Ectodermal cell (in vitro differentiated cells): ENCODE measurements around the gene KRT34.

ENCODE experiments used
- H3K27ac ChIP-seq: 2 replicates; pipeline ENCODE4 v1.7.0; 2013; ENCODE audit warnings: mild to moderate bottlenecking, low read depth, low read length; ENCODE audit not compliant: insufficient read depth, poor library complexity, severe bottlenecking
- H3K27me3 ChIP-seq: 2 replicates; pipeline ENCODE4 v1.7.0; 2013; ENCODE audit warnings: mild to moderate bottlenecking, low read length; ENCODE audit not compliant: insufficient read depth, control insufficient read depth, poor library complexity, severe bottlenecking
- H3K36me3 ChIP-seq: one replicate; pipeline ENCODE4 v1.7.0; 2013; ENCODE audit warnings: low read length; ENCODE audit not compliant: control insufficient read depth, insufficient read depth
- H3K4me1 ChIP-seq: one replicate; pipeline ENCODE4 v1.7.0; 2013; ENCODE audit warnings: low read length; ENCODE audit not compliant: control insufficient read depth, insufficient read depth
- H3K4me3 ChIP-seq: 2 replicates; pipeline ENCODE4 v1.7.0; 2013; ENCODE audit warnings: low read depth, low read length, control low read depth; ENCODE audit not compliant: insufficient read depth
- H3K9me3 ChIP-seq: 2 replicates; pipeline ENCODE4 v1.7.0; 2013; ENCODE audit warnings: mild to moderate bottlenecking, low read length, moderate library complexity; ENCODE audit not compliant: control insufficient read depth
- WGBS, 2 experiments: methylation state at CpG; one replicate each; pipeline ENCODE4 v1.1.7; 2013; ENCODE audit warnings: missing lambda C conversion rate in 2 of 2; 5-methylcytosine and 5-hydroxymethylcytosine counted together

The KRT34 gene

DNA sequence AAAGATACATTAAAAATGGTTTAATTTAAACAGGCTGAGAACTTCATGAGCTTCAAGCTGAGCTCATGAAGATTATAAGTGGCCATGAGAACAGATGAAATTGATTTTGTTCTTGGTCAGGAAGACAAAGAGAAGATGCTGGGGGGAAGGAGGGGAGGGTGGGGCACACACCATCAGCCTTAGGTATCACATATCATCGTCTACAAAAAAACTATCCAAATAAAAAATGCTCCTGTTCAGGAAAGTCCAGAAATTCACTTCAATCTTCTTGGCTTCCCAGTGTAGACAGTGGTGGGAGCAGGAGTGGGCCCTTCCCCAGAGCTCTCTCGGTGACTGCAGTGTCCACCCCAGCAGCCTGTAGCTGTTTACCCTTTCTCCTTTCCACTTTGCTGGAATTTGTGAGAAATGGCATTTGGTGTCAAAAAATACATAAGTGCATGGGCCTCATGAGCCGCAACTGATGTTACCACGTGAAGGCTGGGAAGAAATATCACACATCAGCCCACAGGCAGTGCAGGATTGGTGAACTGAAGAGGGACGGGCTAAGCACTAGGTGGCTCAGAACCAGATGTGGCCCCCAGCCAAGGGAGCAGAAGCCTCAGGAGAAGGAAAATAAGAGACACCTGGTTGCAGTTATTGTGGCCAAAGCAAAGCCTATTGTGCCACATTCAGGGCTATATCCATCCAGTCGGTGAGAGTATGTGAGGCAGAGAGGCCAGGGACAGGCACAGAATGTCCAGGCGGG, 36.2 kb upstream of the KRT34 start:
- WGBS, 2 experiments: 92% methylated on average over 7 of the region's 7 CpGs
- Histone ChIP-seq H3K27me3 (no peaks in the 10 kb centered on the region), H3K27ac (no peak overlapping the region), H3K4me3 (no peak overlapping the region), H3K36me3 (no peaks in the 10 kb centered on the region), H3K4me1 (no peaks in the 10 kb centered on the region), H3K9me3 (no peaks in the 10 kb centered on the region)

DNA sequence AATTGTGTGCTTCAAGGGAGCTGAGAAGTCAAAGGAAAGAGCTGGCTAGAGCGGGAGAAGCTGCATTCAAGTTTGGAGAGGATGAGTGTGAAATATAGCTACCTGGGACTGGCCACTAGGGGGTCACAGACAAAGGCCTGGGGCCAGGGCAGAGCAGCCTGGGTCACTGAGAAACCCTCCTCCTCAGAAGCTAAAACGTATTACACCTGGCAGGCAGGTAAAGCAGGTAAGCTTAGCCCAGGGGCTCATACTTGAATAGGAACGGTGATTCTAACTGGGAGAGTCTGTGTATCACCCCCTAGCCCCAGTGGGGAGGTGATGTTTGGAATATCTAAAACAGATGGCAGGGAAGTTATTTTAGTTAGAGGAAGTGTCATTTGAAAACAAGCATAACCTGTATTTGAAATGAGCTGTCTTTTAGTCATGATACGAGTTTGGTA, 35.5 kb upstream of the KRT34 start:
- 56 to 70% methylated on average over 3 to 4 of the region's 4 CpGs for WGBS, 2 experiments
- no peaks in the 10 kb centered on the region for H3K4me1 ChIP-seq
- H3K27me3 ChIP-seq: no peaks in the 10 kb centered on the region
- no peaks in the 10 kb centered on the region for H3K9me3 ChIP-seq
- no peak overlapping the region for H3K4me3 ChIP-seq
- no peak overlapping the region for H3K27ac ChIP-seq
- no peaks in the 10 kb centered on the region for H3K36me3 ChIP-seq

DNA sequence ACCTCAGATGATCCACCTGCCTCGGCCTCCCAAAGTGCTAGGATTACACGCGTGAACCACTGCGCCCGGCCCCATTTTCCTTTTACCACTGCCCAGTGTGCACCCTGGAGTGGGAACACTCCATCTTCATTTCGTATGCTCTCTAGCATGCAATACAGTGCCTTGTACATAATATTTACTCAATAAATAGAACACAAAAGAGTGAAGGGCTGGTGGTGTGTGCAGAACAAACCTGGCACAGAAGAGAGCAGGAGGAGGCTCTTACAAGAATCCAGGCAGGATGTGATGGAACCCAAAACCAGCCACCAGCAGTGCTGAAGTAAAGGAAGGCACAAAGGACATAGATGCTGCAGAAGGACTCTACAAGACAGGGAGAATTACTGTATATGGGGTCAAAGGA, 35.0 kb upstream of the KRT34 start:
- Histone ChIP-seq H3K4me1 (no peaks in the 10 kb centered on the region), H3K36me3 (no peaks in the 10 kb centered on the region), H3K9me3 (no peaks in the 10 kb centered on the region), H3K27me3 (no peaks in the 10 kb centered on the region), H3K27ac (no peak overlapping the region), H3K4me3 (no peak overlapping the region)
- 93 to 96% methylated on average over 5 to 6 of the region's 6 CpGs for WGBS, 2 experiments

DNA sequence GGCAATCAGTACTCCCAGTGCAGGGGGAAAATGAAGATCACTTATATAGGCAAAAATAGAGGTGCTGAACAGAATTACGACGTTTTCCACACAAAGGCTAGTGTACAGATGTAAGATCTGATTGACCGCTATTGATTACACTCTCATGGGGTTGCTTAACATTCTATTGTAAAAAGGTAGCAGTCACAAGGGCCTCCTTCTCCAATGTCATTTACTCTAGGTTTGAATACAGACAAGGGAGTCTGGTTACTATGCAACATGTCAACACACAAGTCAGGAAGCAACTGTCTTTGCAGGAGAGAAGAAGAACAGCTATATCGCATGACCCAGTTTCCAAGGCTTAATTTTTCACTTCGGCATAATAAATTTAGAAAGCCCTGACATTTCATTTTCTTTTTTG, 34.4 kb upstream of the KRT34 start:
- 95 to 97% methylated on average over 5 of the region's 5 CpGs for WGBS, 2 experiments

GRCh38 chr17:41415833-41416335, 33.8 kb upstream of the KRT34 start:
- no peaks in the 10 kb centered on the region for H3K27me3 ChIP-seq
- H3K4me3 ChIP-seq: no peak overlapping the region
- H3K9me3 ChIP-seq: no peaks in the 10 kb centered on the region
- H3K27ac ChIP-seq: no peak overlapping the region
- H3K4me1 ChIP-seq: no peaks in the 10 kb centered on the region
- 87 to 93% methylated on average over 3 of the region's 3 CpGs for WGBS, 2 experiments
- H3K36me3 ChIP-seq: no peaks in the 10 kb centered on the region

More for the DNA sequence above, 34.4 kb upstream of the KRT34 start:
- Histone ChIP-seq H3K27me3 (no peaks in the 10 kb centered on the region), H3K4me1 (no peaks in the 10 kb centered on the region), H3K36me3 (no peaks in the 10 kb centered on the region), H3K27ac (no peak overlapping the region), H3K9me3 (no peaks in the 10 kb centered on the region), H3K4me3 (no peak overlapping the region)

- Histone ChIP-seq H3K4me3 (no peak overlapping the region), H3K36me3 (no peaks in the 10 kb centered on the region), H3K9me3 (no peaks in the 10 kb centered on the region), H3K4me1 (no peaks in the 10 kb centered on the region), H3K27me3 (no peaks in the 10 kb centered on the region), H3K27ac (no peak overlapping the region)
- 94 to 96% methylated on average over 4 of the region's 4 CpGs for WGBS, 2 experiments
Measured at GRCh38 chr17:41415411-41415810, 33.3 kb upstream of the KRT34 start.

DNA sequence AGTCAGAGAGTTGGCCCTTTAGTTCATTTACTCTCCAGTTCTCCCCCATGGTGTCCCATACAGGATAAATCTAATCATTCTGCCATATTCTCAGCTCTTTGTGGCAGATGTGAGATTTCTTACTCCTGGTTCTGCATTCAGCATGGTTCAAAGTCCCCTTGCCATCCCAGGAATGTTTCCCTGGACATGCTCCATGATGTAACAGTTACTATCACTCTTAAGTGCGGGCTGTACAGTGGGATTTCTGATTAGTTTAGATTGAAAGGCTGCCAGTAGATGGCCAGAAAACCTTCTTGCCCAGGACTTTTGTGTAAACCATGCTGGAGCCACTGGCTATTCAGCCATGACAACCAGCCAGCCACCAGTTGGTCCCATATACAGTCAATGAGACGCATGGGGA, 31.9 kb upstream of the KRT34 start:
- Histone ChIP-seq H3K27ac (no peak overlapping the region), H3K4me1 (no peaks in the 10 kb centered on the region)

GRCh38 chr17:41413353-41413957, 31.3 kb upstream of the KRT34 start:
- Histone ChIP-seq H3K4me3 (no peak overlapping the region), H3K4me1 (no peaks in the 10 kb centered on the region), H3K36me3 (no peaks in the 10 kb centered on the region), H3K9me3 (no peaks in the 10 kb centered on the region), H3K27ac (no peak overlapping the region), H3K27me3 (no peaks in the 10 kb centered on the region)
- WGBS, 2 experiments: 56 to 57% methylated on average over 5 of the region's 5 CpGs

More for the DNA sequence above, 31.9 kb upstream of the KRT34 start:
- no peaks in the 10 kb centered on the region for H3K9me3 ChIP-seq
- 94% methylated on average over 2 of the region's 2 CpGs for WGBS, 2 experiments
- H3K27me3 ChIP-seq: no peaks in the 10 kb centered on the region
- H3K36me3 ChIP-seq: no peaks in the 10 kb centered on the region
- H3K4me3 ChIP-seq: no peak overlapping the region

GRCh38 chr17:41411072-41411840, 29.1 kb upstream of the KRT34 start:
- H3K36me3 ChIP-seq: no peaks in the 10 kb centered on the region
- H3K4me3 ChIP-seq: no peak overlapping the region
- no peak overlapping the region for H3K27ac ChIP-seq
- no peaks in the 10 kb centered on the region for H3K4me1 ChIP-seq
- WGBS, 2 experiments: 95 to 96% methylated on average over 20 of the region's 20 CpGs
- no peaks in the 10 kb centered on the region for H3K9me3 ChIP-seq
- no peaks in the 10 kb centered on the region for H3K27me3 ChIP-seq

DNA sequence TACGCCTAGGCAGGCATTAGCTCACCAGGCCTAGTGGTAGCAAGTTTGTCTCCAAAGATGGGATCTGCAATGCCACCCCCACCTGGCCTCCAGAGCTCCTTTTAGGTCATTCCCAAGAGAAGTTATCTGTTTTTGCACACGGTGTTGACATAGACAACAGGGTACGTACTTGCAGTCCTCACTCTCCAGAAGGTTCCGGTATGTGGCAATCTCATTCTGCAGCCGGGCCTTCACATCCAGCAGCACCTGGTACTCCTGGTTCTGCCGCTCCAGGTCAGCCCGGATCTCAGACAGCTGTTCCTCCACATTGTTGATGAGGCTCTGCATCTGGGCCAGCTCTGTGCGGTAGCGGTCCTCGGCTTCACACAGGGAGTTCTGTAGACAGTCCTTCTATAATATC, 25.1 kb upstream of the KRT34 start:
- H3K36me3 ChIP-seq: no peaks in the 10 kb centered on the region
- no peaks in the 10 kb centered on the region for H3K9me3 ChIP-seq
- H3K4me3 ChIP-seq: no peak overlapping the region
- no peaks in the 10 kb centered on the region for H3K4me1 ChIP-seq
- no peak overlapping the region for H3K27ac ChIP-seq
- no peaks in the 10 kb centered on the region for H3K27me3 ChIP-seq
- 95 to 98% methylated on average over 10 of the region's 10 CpGs for WGBS, 2 experiments
